ENCODE results near the gene SPZ1.

DNA sequence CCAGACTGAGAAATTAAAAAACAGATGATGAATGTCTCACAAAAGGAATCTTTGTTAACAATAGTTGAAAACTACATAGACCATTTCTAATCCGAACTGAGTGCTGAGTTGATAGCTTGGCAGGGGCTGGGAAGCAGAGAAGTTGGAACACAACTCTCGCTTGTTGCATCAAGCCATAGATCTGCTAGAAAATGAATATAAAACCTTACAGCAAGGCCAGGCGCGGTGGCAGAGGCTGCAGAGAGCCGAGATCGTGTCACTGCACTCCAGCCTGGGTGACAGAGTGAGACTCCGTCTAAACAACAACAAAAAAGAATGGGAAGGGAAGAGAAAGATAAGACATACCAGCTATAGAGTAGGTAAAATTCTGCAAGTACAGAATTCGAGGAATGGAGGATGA is 28.0 kb upstream of the SPZ1 start:
- TF ChIP-seq, protein P1, sequence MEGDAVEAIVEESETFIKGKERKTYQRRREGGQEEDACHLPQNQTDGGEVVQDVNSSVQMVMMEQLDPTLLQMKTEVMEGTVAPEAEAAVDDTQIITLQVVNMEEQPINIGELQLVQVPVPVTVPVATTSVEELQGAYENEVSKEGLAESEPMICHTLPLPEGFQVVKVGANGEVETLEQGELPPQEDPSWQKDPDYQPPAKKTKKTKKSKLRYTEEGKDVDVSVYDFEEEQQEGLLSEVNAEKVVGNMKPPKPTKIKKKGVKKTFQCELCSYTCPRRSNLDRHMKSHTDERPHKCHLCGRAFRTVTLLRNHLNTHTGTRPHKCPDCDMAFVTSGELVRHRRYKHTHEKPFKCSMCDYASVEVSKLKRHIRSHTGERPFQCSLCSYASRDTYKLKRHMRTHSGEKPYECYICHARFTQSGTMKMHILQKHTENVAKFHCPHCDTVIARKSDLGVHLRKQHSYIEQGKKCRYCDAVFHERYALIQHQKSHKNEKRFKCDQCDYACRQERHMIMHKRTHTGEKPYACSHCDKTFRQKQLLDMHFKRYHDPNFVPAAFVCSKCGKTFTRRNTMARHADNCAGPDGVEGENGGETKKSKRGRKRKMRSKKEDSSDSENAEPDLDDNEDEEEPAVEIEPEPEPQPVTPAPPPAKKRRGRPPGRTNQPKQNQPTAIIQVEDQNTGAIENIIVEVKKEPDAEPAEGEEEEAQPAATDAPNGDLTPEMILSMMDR (IDR thresholded peaks at IDR 0.05; ENCODE audit: borderline replicate concordance, extremely low read depth, low read length, poor library complexity, severe bottlenecking), result no peak
- no peak for TF ChIP-seq EZH2 (IDR thresholded peaks at IDR 0.05; ENCODE audit: borderline replicate concordance, low read depth, low read length, severe bottlenecking)
